ENCODE measurements around the gene ADGRB3. TPM values are rescaled to one million over a fixed set of nuclear protein-coding genes. Genes with fewer than 3 reads are reported as not detected.
"Not testable (repeated sequence)": the region's sequence is repeated elsewhere in the genome, so short reads cannot be mapped to it uniquely, and the experiment has no call there.

ADGRB3 gene
- total RNA-seq, 1 donor from 2014 or later = 3.5 TPM

DNA sequence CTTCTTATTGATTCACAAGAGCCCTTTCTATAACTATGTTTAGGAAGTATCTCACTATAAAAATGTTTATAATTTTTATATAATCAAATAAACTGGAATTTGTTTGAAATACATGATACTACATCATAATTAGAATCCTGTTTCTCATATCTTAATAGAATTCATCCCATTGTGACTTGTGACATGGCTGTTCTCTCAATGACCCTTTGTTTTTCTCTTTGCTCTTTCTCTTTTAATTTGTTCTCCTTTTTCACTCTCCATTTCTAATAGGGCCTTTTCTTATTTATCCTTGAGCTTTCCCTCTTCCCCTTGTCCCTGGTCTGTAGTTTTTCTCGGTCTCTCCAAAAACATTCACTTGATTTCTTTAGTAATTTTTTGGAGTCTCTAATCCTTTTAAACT is 111.3 kb downstream of the ADGRB3 start:
- Histone ChIP-seq H3K4me3 (no peak overlapping the region), H3K4me1 (no peaks in the 10 kb centered on the region), H3K9me3 (no peaks in the 10 kb centered on the region), H3K27me3 (no peaks in the 10 kb centered on the region), H3K36me3 (no peaks in the 10 kb centered on the region), H3K27ac (no peak overlapping the region)
- TF ChIP-seq, protein P1, sequence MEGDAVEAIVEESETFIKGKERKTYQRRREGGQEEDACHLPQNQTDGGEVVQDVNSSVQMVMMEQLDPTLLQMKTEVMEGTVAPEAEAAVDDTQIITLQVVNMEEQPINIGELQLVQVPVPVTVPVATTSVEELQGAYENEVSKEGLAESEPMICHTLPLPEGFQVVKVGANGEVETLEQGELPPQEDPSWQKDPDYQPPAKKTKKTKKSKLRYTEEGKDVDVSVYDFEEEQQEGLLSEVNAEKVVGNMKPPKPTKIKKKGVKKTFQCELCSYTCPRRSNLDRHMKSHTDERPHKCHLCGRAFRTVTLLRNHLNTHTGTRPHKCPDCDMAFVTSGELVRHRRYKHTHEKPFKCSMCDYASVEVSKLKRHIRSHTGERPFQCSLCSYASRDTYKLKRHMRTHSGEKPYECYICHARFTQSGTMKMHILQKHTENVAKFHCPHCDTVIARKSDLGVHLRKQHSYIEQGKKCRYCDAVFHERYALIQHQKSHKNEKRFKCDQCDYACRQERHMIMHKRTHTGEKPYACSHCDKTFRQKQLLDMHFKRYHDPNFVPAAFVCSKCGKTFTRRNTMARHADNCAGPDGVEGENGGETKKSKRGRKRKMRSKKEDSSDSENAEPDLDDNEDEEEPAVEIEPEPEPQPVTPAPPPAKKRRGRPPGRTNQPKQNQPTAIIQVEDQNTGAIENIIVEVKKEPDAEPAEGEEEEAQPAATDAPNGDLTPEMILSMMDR (IDR thresholded peaks at IDR 0.05) = no peak
- ATAC-seq = no peak
- intact Hi-C loops (cut with DNase I) = no loop called here
- no peak for DNase-seq

DNA sequence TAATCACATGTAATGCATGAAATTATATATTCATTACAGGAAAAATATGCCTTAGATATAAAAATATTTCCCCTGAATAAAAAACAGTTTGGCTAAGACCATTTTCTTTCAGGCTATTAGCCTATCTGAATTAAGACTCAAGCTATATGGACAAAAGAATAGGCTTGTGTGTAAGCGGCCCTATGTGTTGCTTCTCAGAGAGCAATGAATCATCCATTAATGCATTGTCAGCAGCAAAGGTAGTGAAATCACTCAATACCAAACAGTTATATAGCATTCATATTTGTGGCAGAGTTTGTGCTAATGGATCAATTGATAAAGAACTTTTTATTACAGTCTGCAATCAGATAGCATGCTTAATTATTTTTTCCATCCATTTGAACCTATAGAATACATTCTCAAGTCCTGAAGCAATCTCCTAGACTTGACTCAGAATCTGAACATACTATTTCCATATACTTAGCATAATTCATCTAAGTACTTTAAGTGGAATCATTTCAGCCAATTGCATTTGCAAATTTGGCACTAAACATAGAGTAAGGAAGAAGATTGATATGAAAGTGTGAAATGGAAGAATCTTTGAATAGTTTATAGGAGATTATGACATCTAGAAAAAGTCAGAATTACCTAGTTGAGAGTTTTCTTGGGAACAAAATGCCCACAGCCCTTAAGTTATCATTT is 112.2 kb downstream of the ADGRB3 start:
- intact Hi-C loops (cut with DNase I) = no loop called here
- Histone ChIP-seq H3K4me3 (no peak overlapping the region), H3K4me1 (no peaks in the 10 kb centered on the region), H3K36me3 (no peaks in the 10 kb centered on the region), H3K9me3 (no peaks in the 10 kb centered on the region), H3K27ac (no peak overlapping the region), H3K27me3 (no peaks in the 10 kb centered on the region)
- TF ChIP-seq, protein P1 (IDR thresholded peaks at IDR 0.05) = no peak
- DNase-seq (no peak), ATAC-seq (no peak)

DNA sequence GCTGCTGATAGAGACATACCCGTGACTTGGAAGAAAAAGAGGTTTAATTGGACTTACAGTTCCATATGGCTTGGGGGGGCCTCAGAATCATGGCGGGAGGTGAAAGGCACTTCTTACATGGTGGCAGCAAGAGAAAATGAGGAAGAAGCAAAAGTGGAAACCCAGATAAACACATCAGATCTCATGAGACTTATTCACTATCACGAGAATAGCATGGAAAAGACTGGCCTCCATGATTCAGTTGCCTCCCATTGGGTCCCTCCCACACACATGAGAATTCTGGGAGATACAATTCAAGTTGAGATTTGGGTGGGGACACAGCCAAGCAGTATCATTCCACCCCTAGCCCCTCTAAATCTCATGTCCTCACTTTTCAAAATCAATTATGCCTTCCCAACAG is 112.8 kb downstream of the ADGRB3 start:
- H3K27ac ChIP-seq; H3K9me3 ChIP-seq; intact Hi-C loops (cut with DNase I): not testable (repeated sequence)

DNA sequence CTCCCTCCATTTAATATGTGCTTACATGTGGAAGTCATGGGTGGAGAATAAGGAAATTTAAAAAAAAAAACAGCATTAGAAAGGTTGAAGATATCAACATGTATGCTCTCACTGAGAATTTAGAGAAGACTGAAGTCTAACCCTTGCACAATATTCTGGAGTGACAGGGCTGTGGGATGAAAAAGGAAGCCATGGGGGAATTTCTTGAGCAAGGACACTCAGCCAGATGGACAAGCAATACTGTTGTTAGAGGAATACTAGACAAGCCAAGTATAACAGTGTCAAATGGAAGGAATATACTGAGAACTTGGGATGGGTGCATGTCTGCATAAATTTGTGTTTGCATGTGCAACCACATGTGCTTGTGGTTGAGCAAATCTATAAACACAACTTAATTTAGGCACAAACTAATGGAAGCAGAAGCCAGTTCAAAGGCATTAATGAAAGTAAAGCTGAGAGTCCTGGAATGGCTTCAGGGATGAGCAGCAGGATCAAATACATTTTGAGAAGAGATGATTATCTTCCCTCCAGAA is 119.7 kb downstream of the ADGRB3 start:
- TF ChIP-seq, protein P1 (IDR thresholded peaks at IDR 0.05) = no peak
- H3K36me3 ChIP-seq = no peaks in the 10 kb centered on the region
- ATAC-seq (no peak), DNase-seq (no peak)
- no peaks in the 10 kb centered on the region for H3K4me1 ChIP-seq
- intact Hi-C loops (cut with DNase I) = no loop called here
- H3K27me3 ChIP-seq = no peaks in the 10 kb centered on the region
- H3K9me3 ChIP-seq = no peaks in the 10 kb centered on the region
- no peak overlapping the region for H3K4me3 ChIP-seq
- no peak overlapping the region for H3K27ac ChIP-seq

More for the DNA sequence above, 112.8 kb downstream of the ADGRB3 start:
- not testable (repeated sequence) for ATAC-seq, H3K4me1 ChIP-seq, H3K27me3 ChIP-seq, DNase-seq, H3K4me3 ChIP-seq, H3K36me3 ChIP-seq

DNA sequence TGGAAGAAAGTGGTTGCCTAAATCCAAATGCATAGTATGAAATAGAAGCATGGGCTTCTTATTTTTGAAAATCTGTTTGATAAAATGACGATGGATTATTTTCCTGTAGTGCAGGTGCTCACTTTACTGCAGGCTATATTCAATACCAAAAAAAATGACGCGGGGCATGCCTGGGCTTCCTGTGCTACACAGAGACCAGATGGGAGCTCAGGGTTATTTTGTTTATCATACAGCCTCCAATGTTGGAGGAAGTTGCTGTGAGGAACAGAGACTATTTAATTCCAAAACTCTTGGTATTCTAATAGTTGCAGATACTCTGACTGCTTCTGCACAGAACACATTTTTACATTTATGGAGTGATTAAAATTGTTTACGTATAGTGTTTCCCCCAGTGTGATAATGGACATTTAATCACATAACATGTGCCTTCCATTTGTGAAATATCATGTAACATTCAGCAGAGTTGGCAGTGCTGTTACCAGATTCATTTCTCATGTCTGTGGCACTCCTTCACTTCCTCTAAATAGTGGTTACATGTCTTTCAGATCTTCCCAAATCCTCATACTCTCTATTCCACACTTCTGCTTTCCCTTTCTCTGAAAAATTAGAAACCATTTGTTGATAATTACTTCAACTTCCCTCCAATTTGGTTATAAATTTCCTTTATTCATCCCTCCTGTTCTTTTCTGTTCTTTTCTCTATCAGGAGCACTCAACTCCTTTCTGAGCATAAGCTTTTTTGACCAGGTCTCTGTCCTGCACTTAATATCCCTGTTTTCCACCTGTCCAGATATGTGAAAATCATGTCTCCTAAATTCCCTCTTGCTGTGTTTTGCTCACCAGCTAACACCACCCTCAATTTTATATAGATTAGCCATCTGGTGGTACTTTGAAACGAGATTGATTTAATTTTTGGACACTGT is 121.6 kb downstream of the ADGRB3 start:
- no peak for DNase-seq
- intact Hi-C loops (cut with DNase I) = no loop called here
- H3K4me1 ChIP-seq = no peaks in the 10 kb centered on the region
- peak; percentile 85 for ATAC-seq
- TF ChIP-seq, protein P1 (IDR thresholded peaks at IDR 0.05) = no peak
- no peak overlapping the region for H3K4me3 ChIP-seq
- H3K27me3 ChIP-seq = no peaks in the 10 kb centered on the region
- no peaks in the 10 kb centered on the region for H3K36me3 ChIP-seq
- no peaks in the 10 kb centered on the region for H3K9me3 ChIP-seq
- no peak overlapping the region for H3K27ac ChIP-seq

DNA sequence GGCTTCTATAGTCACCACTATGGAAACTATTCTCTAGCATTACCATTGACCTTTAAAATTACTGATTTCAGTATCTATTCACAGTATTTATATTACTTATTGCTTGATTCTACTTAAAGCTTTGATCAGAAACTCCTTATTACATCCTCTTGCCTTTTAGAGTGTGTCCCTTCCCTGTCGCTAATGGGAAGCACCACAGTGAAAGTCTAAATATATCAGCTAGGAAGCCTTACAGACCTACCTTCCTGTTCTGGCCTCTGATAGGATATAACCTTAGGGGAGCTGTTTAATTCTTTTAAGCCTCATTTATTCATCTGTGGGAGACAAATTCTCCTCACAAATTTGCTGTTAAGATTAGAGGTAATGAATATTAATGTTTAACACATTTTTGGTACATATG is 122.7 kb downstream of the ADGRB3 start:
- no peak overlapping the region for H3K27ac ChIP-seq
- ATAC-seq (no peak), DNase-seq (no peak)
- H3K9me3 ChIP-seq = no peaks in the 10 kb centered on the region
- intact Hi-C loops (cut with DNase I) = no loop called here
- H3K4me3 ChIP-seq = no peak overlapping the region
- no peaks in the 10 kb centered on the region for H3K27me3 ChIP-seq
- no peaks in the 10 kb centered on the region for H3K4me1 ChIP-seq
- TF ChIP-seq, protein P1 (IDR thresholded peaks at IDR 0.05) = no peak
- H3K36me3 ChIP-seq = no peaks in the 10 kb centered on the region

Data from upper lobe of right lung (tissue), 1 donor.